ENCODE data around the gene DOCK9.

DNA sequence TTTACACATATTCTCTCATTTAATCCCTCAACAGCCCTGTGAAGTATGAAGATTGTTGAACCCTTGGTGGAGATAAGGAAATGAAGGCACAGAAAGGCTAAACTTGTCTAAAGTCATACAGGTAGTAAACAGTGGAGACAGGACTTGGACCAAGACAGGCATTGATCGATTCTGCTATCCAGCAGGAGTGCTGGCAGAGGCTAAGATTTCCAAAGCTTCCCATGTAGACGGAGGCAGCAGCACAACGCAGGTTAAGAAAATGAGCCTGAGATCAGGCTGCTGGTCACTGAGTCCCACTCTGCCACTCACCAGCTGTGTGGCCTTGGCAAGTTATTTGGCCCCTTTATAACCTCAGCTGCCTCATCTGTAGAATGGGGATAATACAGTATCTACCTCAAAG, 140.0 kb downstream of the DOCK9 start:
- TF ChIP-seq CTCF (optimal IDR thresholded peaks at IDR 0.05 in 1 of 3, IDR thresholded peaks at IDR 0.05 in 1 of 3, conservative IDR thresholded peaks at IDR 0.05 in 1 of 3; ENCODE audit: extremely low read depth in 1 of 3, insufficient read depth in 2 of 3, low read length in 3 of 3) (no peak), EZH2 (IDR thresholded peaks at IDR 0.05; ENCODE audit: low read length) (no peak)

Data from keratinocyte (primary cell).